Measurements from ENCODE around the gene MPP2.
A peak's percentile ranks its signal among the peaks of the same experiment; 100 is the strongest.

- TF ChIP-seq POLR2A (IDR thresholded peaks at IDR 0.05): no peak
- TF ChIP-seq CTCF (IDR thresholded peaks at IDR 0.05): peak in 2 of 7 experiments; percentile 13 to 22
Observed at GRCh38 chr17:43840814-43841213, 66.5 kb downstream of the MPP2 start.

Data from body of pancreas (tissue), 4 donors.